Measurements from ENCODE around the gene MAP3K4. TPM values are rescaled to one million over a fixed set of nuclear protein-coding genes. Genes with fewer than 3 reads are reported as not detected.
"Not testable (repeated sequence)": the region's sequence is repeated elsewhere in the genome, so short reads cannot be mapped to it uniquely, and the experiment has no call there.

The MAP3K4 gene
- total RNA-seq, 1 donor from 2014 or later = 56.7 TPM

DNA sequence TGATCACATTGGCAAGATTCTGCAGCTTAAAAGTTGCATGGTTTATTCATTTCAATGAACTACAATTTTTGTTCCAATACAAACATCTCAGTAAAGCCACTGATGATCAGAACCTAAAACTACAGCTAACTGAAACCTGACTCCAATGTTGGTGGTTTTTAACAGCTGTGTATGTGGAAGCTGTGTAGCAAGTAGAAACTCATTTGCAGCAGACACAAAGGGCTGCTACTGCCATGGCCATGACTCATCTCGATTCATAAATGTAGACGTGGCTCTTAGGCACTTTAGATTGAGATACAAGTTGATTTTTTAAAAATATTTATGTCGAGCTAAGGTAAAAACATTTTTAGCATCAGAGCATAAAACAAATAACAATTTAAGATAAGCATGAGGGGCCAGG, 19.5 kb upstream of the MAP3K4 start:
- no peaks in the 10 kb centered on the region for H3K27me3 ChIP-seq
- TF ChIP-seq POLR2AphosphoS5 (IDR thresholded peaks at IDR 0.05; ENCODE audit: insufficient read depth in 1 of 2, low read depth in 1 of 2) (no peak), POLR2A (IDR thresholded peaks at IDR 0.05) (no peak)
- TF ChIP-seq, protein P1, sequence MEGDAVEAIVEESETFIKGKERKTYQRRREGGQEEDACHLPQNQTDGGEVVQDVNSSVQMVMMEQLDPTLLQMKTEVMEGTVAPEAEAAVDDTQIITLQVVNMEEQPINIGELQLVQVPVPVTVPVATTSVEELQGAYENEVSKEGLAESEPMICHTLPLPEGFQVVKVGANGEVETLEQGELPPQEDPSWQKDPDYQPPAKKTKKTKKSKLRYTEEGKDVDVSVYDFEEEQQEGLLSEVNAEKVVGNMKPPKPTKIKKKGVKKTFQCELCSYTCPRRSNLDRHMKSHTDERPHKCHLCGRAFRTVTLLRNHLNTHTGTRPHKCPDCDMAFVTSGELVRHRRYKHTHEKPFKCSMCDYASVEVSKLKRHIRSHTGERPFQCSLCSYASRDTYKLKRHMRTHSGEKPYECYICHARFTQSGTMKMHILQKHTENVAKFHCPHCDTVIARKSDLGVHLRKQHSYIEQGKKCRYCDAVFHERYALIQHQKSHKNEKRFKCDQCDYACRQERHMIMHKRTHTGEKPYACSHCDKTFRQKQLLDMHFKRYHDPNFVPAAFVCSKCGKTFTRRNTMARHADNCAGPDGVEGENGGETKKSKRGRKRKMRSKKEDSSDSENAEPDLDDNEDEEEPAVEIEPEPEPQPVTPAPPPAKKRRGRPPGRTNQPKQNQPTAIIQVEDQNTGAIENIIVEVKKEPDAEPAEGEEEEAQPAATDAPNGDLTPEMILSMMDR (IDR thresholded peaks at IDR 0.05) = no peak
- peak overlapping the region; percentile 74 for H3K27ac ChIP-seq
- no peaks in the 10 kb centered on the region for H3K9me3 ChIP-seq
- H3K4me3 ChIP-seq = no peak overlapping the region
- intact Hi-C loops (cut with DNase I) = no loop called here
- no peak for DNase-seq (ENCODE audit: extremely low spot score in 2 of 2)
- no peaks in the 10 kb centered on the region for H3K36me3 ChIP-seq
- H3K4me1 ChIP-seq = peaks cover 38% of the 10 kb centered on the region

DNA sequence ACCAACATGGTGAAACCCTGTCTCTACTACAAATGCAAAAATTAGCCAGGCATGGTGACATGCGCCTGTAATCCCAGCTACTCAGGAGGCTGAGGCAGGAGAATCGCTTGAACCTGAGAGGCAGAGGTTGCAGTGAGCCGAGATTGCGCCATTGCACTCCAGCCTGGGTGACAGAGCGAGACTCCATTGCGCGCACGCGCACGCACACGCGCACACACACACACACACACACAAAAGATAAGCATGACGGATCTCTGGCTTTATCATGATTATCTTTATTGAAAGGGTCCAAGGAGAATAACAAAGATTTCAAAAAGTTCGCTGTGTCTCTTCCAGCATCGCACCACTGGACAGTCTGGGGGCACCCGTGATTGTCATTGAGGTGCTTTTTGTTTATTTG, 19.0 kb upstream of the MAP3K4 start:
- H3K27me3 ChIP-seq; H3K4me3 ChIP-seq; DNase-seq (ENCODE audit: extremely low spot score in 2 of 2); H3K9me3 ChIP-seq; H3K36me3 ChIP-seq; intact Hi-C loops (cut with DNase I): not testable (repeated sequence)
- Histone ChIP-seq H3K4me1 (peaks cover 38% of the 10 kb centered on the region), H3K27ac (peak overlapping the region; percentile 74)

DNA sequence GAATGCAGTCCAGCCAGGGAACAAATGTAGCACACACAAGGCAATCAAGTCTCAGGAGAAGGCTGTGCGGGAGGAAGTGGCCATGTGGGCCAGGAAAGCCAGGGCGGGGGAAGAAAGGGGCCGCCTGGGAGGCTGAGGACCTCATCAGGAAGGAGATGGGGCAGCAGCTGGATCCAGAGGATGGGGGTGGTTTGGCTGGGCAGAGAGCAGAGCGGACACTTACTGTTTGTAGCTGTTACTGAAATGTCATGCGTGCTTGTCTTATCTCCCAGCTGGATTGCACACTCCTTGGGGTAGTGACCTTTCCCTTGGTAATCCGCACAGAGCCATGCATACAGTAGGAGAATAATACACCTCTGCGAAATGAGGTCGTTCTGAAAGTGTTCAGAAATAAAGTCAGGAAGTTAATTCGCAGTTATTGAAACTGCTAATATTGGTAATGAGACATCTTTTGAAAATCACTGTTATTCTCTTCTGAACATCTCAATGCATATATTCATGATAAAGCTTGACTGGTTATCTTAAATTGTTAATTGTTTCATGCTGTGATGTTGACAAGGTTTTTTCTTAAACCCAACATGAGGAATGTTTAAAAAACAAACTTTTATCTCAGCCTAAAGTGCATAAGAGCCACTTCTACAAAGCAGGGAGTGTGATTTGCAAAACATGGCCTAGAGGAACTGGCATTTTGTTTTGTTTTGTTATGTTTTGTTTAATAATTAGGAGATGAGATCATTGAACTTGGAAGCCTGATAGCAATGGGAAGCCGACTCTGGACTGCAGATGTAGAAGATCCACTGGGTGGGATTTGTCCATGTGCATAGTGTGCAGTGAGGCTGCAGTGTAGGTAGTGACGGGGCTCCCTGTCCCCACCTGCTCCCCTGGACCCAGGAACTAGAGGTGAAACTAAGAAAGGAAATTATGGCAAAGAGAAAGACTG, 18.0 kb upstream of the MAP3K4 start:
- Histone ChIP-seq H3K9me3 (no peaks in the 10 kb centered on the region), H3K27ac (peak overlapping the region; percentile 74), H3K4me3 (no peak overlapping the region), H3K36me3 (no peaks in the 10 kb centered on the region), H3K4me1 (peaks cover 48% of the 10 kb centered on the region), H3K27me3 (no peaks in the 10 kb centered on the region)
- no peak for TF ChIP-seq POLR2AphosphoS5 (IDR thresholded peaks at IDR 0.05; ENCODE audit: insufficient read depth in 1 of 2, low read depth in 1 of 2)
- TF ChIP-seq, protein P1 (IDR thresholded peaks at IDR 0.05) = no peak
- no peak for TF ChIP-seq POLR2A (IDR thresholded peaks at IDR 0.05)
- no peak for DNase-seq (ENCODE audit: extremely low spot score in 2 of 2)
- intact Hi-C loops (cut with DNase I) = no loop called here

DNA sequence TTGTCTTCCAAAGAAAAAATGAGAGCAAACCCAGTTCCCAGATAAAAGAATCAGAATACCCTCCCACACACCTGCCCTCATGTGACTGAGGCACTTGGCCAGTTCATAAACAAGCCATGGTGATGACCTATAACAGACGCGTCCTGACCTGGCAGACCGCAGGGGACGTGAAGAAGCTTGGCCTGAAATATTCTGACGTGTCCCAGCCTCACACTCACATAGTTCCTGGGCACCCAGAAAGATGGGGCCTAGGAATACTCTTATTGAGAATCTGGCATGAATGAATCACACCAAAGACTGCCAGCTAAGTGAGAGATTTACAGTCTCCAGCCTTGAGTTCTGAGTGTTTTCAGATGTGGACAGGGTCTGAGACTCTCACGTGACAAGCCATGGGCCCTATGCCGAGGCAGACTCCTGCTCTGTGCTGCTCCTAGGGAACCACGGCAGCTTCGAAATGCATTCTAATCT, 17.2 kb upstream of the MAP3K4 start:
- H3K36me3 ChIP-seq = no peaks in the 10 kb centered on the region
- no peak for DNase-seq (ENCODE audit: extremely low spot score in 2 of 2)
- intact Hi-C loops (cut with DNase I) = no loop called here
- H3K27me3 ChIP-seq = no peaks in the 10 kb centered on the region
- peaks cover 55% of the 10 kb centered on the region for H3K4me1 ChIP-seq
- TF ChIP-seq POLR2AphosphoS5 (IDR thresholded peaks at IDR 0.05; ENCODE audit: insufficient read depth in 1 of 2, low read depth in 1 of 2) (peak in 1 of 2 donors; percentile 60), POLR2A (IDR thresholded peaks at IDR 0.05) (no peak)
- H3K9me3 ChIP-seq = no peaks in the 10 kb centered on the region
- peak overlapping the region; percentile 60 for H3K27ac ChIP-seq
- H3K4me3 ChIP-seq = no peak overlapping the region

DNA sequence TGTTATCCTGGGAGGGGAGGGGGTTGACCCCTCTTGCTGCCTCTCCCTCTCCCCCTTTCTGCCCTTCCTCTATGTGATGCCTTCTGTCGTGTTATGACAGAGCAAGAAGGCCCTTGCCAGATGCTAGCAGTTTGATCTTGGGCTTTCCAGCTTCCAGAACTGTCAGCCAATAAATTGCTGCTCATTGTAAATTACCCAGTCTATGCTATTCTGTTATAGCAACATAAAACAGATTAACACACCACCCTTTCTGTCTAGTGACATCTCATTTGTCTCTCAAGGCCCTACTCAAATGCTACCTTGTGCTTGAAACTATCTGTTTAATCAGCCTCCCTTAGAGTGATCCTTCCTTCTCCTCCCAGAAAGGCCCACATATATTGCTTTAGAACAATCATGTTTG, 16.4 kb upstream of the MAP3K4 start:
- no peak overlapping the region for H3K4me3 ChIP-seq
- H3K4me1 ChIP-seq = peaks cover 63% of the 10 kb centered on the region
- H3K27me3 ChIP-seq = no peaks in the 10 kb centered on the region
- H3K36me3 ChIP-seq = no peaks in the 10 kb centered on the region
- H3K9me3 ChIP-seq = no peaks in the 10 kb centered on the region
- H3K27ac ChIP-seq = peak overlapping the region; percentile 60
- DNase-seq (ENCODE audit: extremely low spot score in 2 of 2) = no peak
- TF ChIP-seq POLR2AphosphoS5 (IDR thresholded peaks at IDR 0.05; ENCODE audit: insufficient read depth in 1 of 2, low read depth in 1 of 2) (no peak), POLR2A (IDR thresholded peaks at IDR 0.05) (no peak)
- TF ChIP-seq, protein P1 (IDR thresholded peaks at IDR 0.05) = no peak
- intact Hi-C loops (cut with DNase I) = no loop called here

DNA sequence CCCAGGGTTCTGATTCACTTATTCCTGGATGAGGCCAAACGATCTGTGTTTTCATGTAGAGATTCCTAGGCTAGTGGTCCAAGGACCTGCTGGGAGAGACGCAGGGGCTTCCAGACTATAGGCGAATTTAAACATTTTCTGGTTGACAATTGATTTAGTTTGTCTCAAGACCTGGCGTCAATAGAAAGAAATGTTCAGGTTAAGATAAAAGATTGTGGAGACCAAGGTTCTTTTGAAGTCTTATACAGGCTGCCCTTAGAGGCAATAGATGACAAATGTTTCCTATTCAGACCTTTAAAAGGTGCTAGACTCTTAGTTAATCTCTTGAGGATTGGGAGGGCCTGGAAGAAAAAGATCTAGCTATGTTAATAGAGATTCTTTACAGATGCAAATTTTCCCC, 15.6 kb upstream of the MAP3K4 start:
- H3K27ac ChIP-seq; H3K9me3 ChIP-seq; H3K4me3 ChIP-seq; H3K36me3 ChIP-seq; H3K27me3 ChIP-seq; intact Hi-C loops (cut with DNase I); DNase-seq (ENCODE audit: extremely low spot score in 2 of 2): not testable (repeated sequence)
- peaks cover 63% of the 10 kb centered on the region for H3K4me1 ChIP-seq

All from vagina (tissue), 2 donors.